ENCODE data around the gene TTC28.
"Not testable (repeated sequence)": the region's sequence is repeated elsewhere in the genome, so short reads cannot be mapped to it uniquely, and the experiment has no call there.

TTC28 gene

GRCh38 chr22:28560046-28560742 is 119.4 kb downstream of the TTC28 start:
- no peak for TF ChIP-seq CTCF (IDR thresholded peaks at IDR 0.05; ENCODE audit: extremely low read depth, missing control alignments)
- DNase-seq (ENCODE audit: low spot score): no peak

GRCh38 chr22:28557184-28557583 is 122.5 kb downstream of the TTC28 start:
- DNase-seq (ENCODE audit: low spot score): no peak
- no peak for TF ChIP-seq CTCF (IDR thresholded peaks at IDR 0.05; ENCODE audit: extremely low read depth, missing control alignments)

- DNase-seq (ENCODE audit: low spot score): not testable (repeated sequence)
These were observed 126.4 kb downstream of the TTC28 start for GRCh38 chr22:28553108-28553866.

GRCh38 chr22:28548406-28548805 is 131.2 kb downstream of the TTC28 start:
- DNase-seq (ENCODE audit: low spot score): no peak
- TF ChIP-seq CTCF (IDR thresholded peaks at IDR 0.05; ENCODE audit: extremely low read depth, missing control alignments): no peak

- no peak for TF ChIP-seq CTCF (IDR thresholded peaks at IDR 0.05; ENCODE audit: extremely low read depth, missing control alignments)
- DNase-seq (ENCODE audit: low spot score): no peak
These were observed 132.4 kb downstream of the TTC28 start for GRCh38 chr22:28547132-28547842.

- DNase-seq (ENCODE audit: low spot score): no peak
- no peak for TF ChIP-seq CTCF (IDR thresholded peaks at IDR 0.05; ENCODE audit: extremely low read depth, missing control alignments)
These were observed 135.2 kb downstream of the TTC28 start for GRCh38 chr22:28544431-28544868.

- no peak for DNase-seq (ENCODE audit: low spot score)
- no peak for TF ChIP-seq CTCF (IDR thresholded peaks at IDR 0.05; ENCODE audit: extremely low read depth, missing control alignments)
These were observed 136.5 kb downstream of the TTC28 start for GRCh38 chr22:28542980-28543621.

Measured in GM20000 (cell line).